Pancreas (tissue), 10 donors: ENCODE data around the gene CD80. TPM values are rescaled to one million over a fixed set of nuclear protein-coding genes. Genes with fewer than 3 reads are reported as not detected.
A peak's percentile ranks its signal among the peaks of the same experiment; 100 is the strongest.

Experiments
- ATAC-seq, 4 donors: fragments of 200-7000 bp; cut with Tn5 transposase; one replicate each; pipeline versions ENCODE4 v1.8.0 to v1.9.1; 2020; ENCODE audit warnings: mild to moderate bottlenecking in 4 of 4, moderate library complexity in 4 of 4
- DNase-seq, 6 donors: peaks; one replicate each; pipeline ENCODE4 v3.0.0-alpha.2; 2020
- FAIRE-seq: peaks from 2 replicates; lab custom pipeline; 2012; peaks lifted over from hg19 to GRCh38; lab: Jason Lieb, UNC
- H3K27ac ChIP-seq, 4 donors: fragments of 200-600 bp; sonication (generic); 1 replicate in 3 of 4; 2 replicates in 1 of 4; pipeline versions ENCODE4 v1.5.0 to v1.8.0; 2020
- H3K27me3 ChIP-seq, 4 donors: fragments of 200-600 bp; one replicate each; pipeline ENCODE4 v1.8.0; 2021
- H3K36me3 ChIP-seq, 3 donors: fragments of 200-600 bp; sonication (generic) in 1 of 3; one replicate each; pipeline versions ENCODE4 v1.5.0 to v1.8.0; 2020 to 2021
- H3K4me1 ChIP-seq, 3 donors: fragments of 200-600 bp; one replicate each; pipeline ENCODE4 v1.8.0; 2021
- H3K4me3 ChIP-seq, 4 donors: fragments of 200-600 bp; sonication (generic) in 2 of 4; one replicate each; pipeline versions ENCODE4 v1.5.0 to v1.8.0; 2020 to 2021
- H3K9me3 ChIP-seq, 4 donors: fragments of 200-600 bp; one replicate each; pipeline ENCODE4 v1.8.0; 2021
- CTCF ChIP-seq, 4 donors: fragments of 200-600 bp; sonication (generic) in 3 of 4; IDR thresholded peaks; one replicate each; pipeline versions ENCODE4 v1.5.0 to v1.8.0; 2021; ENCODE audit warnings: antibody characterized with exemption in 4 of 4
- WGBS, 2 donors: extraction: QIAGEN DNeasy Blood & Tissue Kit; methylation state at CpG; one replicate each; pipeline ENCODE4 v1.1.7; 2013; 5-methylcytosine and 5-hydroxymethylcytosine counted together
- intact Hi-C, 3 donors: fragments of 100-400 bp; cut with DNase I; formaldehyde crosslinking; loops; one replicate each; pipeline versions ENCODE4 v1.11.1 to v1.14.2; 2022
- polyA plus RNA-seq, 2 donors: library from polyadenylated mRNA; stranded (reverse); fragments of 200-250 nt; gene quantifications; one replicate each; pipeline ENCODE4 v1.2.3, GENCODE V29; 2013
- total RNA-seq, 6 donors: library from RNA; stranded (reverse); fragmentation: NEBNext Ultra II Directional in 4 of 6; extraction: Animal tissue kit (Norgen Biotek cat#: 25700) in 4 of 6; gene quantifications; one replicate each; pipeline versions ENCODE4 v1.2.1 to v1.2.4, GENCODE V29; 2021 to 2023
- donor health status: healthy with polysubstance abuse.
- donor health status: DM: no; HTN: no; CAD: no; lungs with moderate emphysema.
- donor health status: DM: no; HTN: no; CAD: no.
- donor health status: control.
- donor health status: control.
- donor health status: Bipolar disorder and iron deficiency.
- donor health status: DM: yes; HTN: yes; CAD: no.
- donor health status: DM: no; HTN: no; CAD: no.
- donor health status: DM: no; HTN: no; CAD: no.
- donor health status: DM: yes; HTN: yes; CAD: no.

Gene CD80
- total and polyA plus RNA-seq, 8 donors: 0.14 to 0.66 (median 0.32) TPM; not detected in 1

- no peak for FAIRE-seq
These were observed 41.3 kb upstream of the CD80 start for GRCh38 chr3:119600732-119601131.

GRCh38 chr3:119599558-119600174 is 40.3 kb upstream of the CD80 start:
- DNase-seq: no peak
- no peak overlapping the region for H3K4me3 ChIP-seq
- no peak overlapping the region for H3K27ac ChIP-seq
- H3K27me3 ChIP-seq: no peaks in the 10 kb centered on the region
- peaks cover 6 to 24% (median 11%) of the 10 kb centered on the region in 3 donors for H3K4me1 ChIP-seq
- H3K36me3 ChIP-seq: no peaks in the 10 kb centered on the region
- intact Hi-C loops: no loop called here
- TF ChIP-seq CTCF (IDR thresholded peaks at IDR 0.05): no peak
- ATAC-seq: no peak
- no peaks in the 10 kb centered on the region for H3K9me3 ChIP-seq
- FAIRE-seq: no peak
- 90 to 94% methylated on average over 6 of the region's 6 CpGs for WGBS, 2 donors

More at GRCh38 chr3:119600732-119601131, 41.3 kb upstream of the CD80 start:
- DNase-seq (no peak), ATAC-seq (peak in 2 of 4 donors; percentile 26 to 29)
- Histone ChIP-seq H3K4me1 (peaks cover 6 to 24% (median 11%) of the 10 kb centered on the region in 3 donors), H3K36me3 (no peaks in the 10 kb centered on the region), H3K27ac (no peak overlapping the region), H3K9me3 (no peaks in the 10 kb centered on the region), H3K4me3 (no peak overlapping the region), H3K27me3 (no peaks in the 10 kb centered on the region)
- 74% methylated on average over 5 of the region's 5 CpGs for WGBS, 2 donors
- intact Hi-C loops: no loop called here
- TF ChIP-seq CTCF (IDR thresholded peaks at IDR 0.05): no peak

GRCh38 chr3:119598410-119599098 is 39.1 kb upstream of the CD80 start:
- no peak for TF ChIP-seq CTCF (IDR thresholded peaks at IDR 0.05)
- Histone ChIP-seq H3K27ac (peak overlapping the region in 1 of 4 donors; percentile 55), H3K9me3 (no peaks in the 10 kb centered on the region), H3K36me3 (no peaks in the 10 kb centered on the region), H3K4me1 (peaks cover 6 to 24% (median 11%) of the 10 kb centered on the region in 3 donors), H3K4me3 (no peak overlapping the region), H3K27me3 (no peaks in the 10 kb centered on the region)
- intact Hi-C loops: no loop called here
- ATAC-seq: no peak
- WGBS, 2 donors: 93% methylated on average over 1 of the region's 1 CpG
- no peak for FAIRE-seq
- no peak for DNase-seq

GRCh38 chr3:119597548-119598288 is 38.3 kb upstream of the CD80 start, which contains the start of gene PLA1A:
TSS of gene PLA1A (plus strand) at chr3:119597885. CDS start at chr3:119597914, 29 bp downstream.
- no peaks in the 10 kb centered on the region for H3K27me3 ChIP-seq
- intact Hi-C loops: no loop called here
- ATAC-seq (peak; percentile 78 to 92 (median 86)), DNase-seq (no peak), FAIRE-seq (no peak)
- H3K4me3 ChIP-seq: no peak within 1 kb of the TSS
- 23 to 27% methylated on average over 7 of the region's 7 CpGs for WGBS, 2 donors
- TF ChIP-seq CTCF (IDR thresholded peaks at IDR 0.05): no peak
- peaks cover 6 to 24% (median 11%) of the 10 kb centered on the region in 3 donors for H3K4me1 ChIP-seq
- H3K9me3 ChIP-seq: no peaks in the 10 kb centered on the region
- no peaks in the 10 kb centered on the region for H3K36me3 ChIP-seq
- H3K27ac ChIP-seq: peak within 1 kb of the TSS in 2 of 4 donors; percentile 53 to 55
